HG02973 (cell line): ENCODE results near the gene SLC41A1.
"Not testable (repeated sequence)": the region's sequence is repeated elsewhere in the genome, so short reads cannot be mapped to it uniquely, and the experiment has no call there.

Source experiments
- ATAC-seq: cut with Tn5 transposase; IDR thresholded peaks from one replicate; pipeline ENCODE4 v1.9.1; 2021; ENCODE audit warnings: moderate library complexity; ENCODE audit not compliant: unreplicated experiment

Gene SLC41A1

DNA sequence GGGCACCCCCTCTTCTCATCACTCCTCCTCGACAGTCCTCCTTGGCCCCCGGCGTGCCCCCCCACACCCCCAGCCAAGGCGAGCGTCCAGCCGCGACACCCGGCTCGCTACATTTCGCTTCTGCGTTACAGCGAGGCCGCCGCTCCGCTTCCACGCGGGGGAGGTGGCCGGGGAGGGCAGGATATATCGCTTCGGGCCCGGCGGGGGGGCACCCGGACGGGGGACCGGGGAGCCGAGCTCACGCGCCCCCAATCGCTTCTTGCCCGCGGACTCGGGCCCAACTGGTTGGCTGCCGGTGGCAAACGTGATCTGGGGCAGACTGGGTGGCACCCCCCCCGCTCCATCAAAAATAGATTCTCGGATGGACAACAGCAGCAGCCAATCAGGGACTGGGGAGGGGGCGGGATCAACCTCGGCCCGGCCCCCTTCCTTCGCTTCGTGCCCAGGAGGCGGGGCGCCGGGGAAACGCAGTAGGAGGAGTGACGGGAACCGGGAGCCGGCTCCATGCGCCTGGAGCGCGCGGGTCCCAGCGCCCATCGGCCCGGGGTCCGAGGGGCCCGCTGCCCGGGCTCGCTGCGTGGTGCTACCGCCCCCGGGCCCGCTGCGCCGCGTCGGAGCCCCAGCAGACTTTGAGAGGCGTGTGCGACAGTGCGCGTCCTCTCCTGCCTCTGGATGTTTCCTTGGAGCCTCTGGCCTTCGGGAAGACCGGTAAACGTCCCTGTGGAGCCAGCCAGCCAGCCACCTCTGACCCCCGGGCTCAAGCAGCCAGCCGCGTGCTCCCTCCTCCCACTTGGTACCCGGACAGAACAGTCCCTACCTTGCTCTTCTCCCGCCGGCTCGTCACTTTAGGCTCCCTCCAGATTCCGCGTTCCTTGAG is at the start of gene SLC41A1:
SLC41A1 (minus strand) TSS at position 321 of the 877 bp plus-strand sequence. CDS start 2,757 bp downstream, outside the sequence.
- peak; percentile 63 for ATAC-seq

GRCh38 chr1:205861540-205861939 is 48.5 kb upstream of the SLC41A1 start:
- no peak for ATAC-seq

DNA sequence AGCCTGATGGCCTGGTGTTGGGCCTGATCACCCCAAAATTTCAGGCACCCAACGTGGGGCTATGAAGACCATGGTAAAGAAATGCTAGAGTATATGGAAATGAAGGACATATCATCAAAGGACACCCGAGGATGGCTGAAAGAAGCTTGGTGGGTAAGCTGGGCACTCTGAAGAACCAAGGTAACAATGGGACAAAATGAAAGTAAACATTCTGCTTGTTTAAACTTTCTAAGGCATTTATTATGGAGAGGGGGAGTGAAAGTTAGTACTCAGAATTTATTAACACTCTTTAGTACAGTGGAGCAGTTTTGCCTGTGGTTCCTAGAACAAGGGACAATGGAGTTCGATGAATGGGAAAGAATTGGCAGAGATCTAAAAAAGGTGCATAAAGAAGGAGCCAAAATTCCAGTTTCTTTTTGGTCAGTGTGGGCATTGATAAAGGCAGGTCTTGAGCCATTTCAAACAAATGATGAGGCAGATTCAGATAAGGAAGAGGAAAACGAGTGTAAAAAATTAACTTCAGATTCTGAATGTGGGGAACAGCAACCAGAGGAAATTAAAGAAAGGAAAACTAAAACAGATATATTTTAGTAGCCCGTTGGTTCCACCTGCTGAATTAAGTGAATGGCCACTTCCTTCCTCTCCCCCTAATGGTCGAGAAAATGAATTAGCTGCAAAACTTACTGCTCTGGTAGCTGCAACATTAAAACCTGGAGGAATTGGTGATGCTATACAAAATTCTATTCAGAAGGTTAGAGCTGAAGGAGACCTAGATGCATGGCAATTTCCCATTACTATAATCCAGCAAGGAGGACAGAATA is 45.4 kb upstream of the SLC41A1 start:
- no peak for ATAC-seq

- not testable (repeated sequence) for ATAC-seq
These were observed 44.5 kb upstream of the SLC41A1 start for GRCh38 chr1:205857501-205857900.

DNA sequence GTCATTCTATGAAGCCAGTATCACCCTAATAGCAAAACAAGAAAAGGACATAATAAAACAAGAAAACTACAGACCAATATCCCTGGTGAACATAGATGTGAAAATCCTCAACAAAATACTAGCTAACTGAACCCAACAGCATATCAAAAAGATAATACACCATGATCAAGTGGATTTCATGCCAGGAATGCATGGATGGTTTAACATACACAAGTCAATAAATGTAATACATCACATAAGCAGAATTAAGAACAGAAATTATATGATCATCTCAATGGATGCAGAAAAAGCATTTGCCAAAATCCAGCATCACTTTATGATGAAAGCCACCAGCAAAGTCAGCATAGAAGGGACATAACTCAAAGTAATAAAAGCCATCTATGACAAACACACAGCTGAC is 43.4 kb upstream of the SLC41A1 start:
- no peak for ATAC-seq

- no peak for ATAC-seq
These were observed 40.0 kb upstream of the SLC41A1 start for GRCh38 chr1:205852969-205853368.

- ATAC-seq, result no peak
These were observed 39.0 kb upstream of the SLC41A1 start for GRCh38 chr1:205851993-205852392.

DNA sequence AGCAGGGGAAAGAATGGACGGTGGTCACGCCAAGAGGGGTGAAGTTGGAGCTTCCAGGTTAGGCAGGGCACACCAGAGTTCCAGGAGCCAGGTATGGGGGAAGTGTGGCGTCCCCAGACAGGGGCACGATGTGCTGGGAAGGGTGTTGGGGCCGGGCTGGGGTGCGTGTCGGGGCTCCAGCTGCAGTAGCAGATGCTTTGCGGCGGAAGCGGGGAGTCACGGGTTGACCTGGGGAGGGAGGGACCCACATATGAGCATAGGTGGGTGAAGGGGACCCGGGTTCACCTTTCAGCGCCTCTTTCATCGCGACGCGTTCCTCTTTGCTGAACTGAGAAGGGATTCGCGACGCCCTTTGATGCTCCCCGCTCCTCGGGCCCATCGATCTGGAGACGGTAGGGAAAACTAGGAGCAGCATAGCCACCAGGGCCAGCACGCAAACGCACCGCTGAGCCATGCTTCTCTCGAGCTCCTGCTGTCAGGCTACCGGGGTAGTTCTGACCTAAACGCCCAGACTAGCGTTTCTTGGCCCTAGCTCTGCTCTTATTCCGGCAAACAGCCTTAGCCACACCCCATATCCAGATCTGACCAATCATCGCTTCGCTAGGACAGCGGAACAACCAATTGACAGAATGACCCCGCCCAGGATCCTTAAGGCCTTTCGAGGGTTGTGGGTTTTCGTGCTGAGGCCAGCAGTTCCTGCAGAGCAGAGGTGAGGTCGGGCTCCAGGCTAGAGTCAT is 36.8 kb upstream of the SLC41A1 start, which contains the start of gene PM20D1:
PM20D1 (minus strand) TSS at position 514 of the 737 bp plus-strand sequence; CDS start at position 454, 60 bp downstream.
- ATAC-seq, result peak; percentile 65

- no peak for ATAC-seq
These were observed 30.2 kb upstream of the SLC41A1 start for GRCh38 chr1:205843036-205843859.

- ATAC-seq, result no peak
These were observed 29.2 kb upstream of the SLC41A1 start for GRCh38 chr1:205842229-205842628.

DNA sequence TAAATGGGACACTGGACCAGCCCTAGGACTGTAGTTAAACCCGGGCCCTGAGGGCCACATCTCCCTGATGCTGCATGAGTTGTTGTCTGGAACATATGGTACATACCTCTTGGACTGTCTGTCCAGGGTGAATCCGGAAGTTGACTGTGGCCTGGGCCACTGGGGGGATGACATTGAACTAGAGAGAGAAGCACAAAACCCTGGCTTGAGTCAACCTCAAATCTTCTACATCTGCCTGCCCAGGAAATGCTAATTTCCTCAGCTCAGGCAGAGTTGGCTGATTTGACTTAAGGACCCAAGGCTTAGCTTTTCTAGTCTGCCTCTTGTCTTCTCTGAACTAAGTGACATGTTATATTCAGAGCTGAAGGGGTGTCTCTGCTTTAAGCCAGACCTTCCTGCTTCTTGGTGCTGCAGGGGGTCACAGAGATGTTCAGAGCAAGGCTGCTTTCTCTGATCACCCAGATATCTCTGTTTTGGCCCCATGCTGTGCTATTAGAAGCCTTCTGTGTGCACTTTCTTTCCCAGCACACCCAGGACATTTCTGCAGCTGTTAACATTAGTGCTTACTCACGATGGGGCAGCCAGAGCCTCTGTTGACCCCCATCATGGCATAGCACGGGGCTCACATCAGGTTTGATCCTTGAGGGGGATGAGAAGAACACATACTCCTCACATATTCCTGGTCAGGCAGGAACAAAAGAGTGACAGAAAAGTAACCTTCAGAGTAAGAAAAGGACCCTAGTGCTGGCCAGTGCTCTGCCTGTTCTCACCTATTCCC is 27.3 kb upstream of the SLC41A1 start:
- ATAC-seq, result no peak

DNA sequence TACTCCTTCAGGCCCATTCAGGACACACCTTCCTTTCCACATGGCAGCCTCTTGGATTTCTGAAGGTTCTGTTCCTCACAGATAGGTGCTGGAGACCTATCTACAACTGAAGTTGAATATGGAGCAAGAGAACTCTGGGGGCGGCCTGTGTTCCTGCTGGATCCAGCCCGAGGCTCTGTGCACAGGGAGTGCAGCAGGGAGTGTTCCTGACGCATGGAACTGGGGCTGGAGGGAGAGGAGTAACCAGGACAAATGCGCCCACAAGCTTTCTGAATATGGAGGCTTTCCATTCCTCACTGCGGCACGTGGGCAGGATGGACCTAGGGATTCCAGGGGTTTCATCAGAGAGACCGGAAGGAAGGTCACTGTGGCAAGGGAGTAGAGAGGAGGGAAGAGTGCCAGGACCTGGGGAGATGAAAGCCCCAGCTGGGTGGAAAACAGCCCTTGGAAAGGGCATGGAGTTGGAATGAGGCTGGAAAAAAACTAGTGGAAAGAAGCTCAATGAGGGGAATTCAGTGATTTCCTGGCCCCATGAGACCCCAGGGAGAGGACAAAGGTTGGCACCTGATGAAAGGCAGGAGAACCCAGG is 24.5 kb upstream of the SLC41A1 start:
- ATAC-seq, result no peak

DNA sequence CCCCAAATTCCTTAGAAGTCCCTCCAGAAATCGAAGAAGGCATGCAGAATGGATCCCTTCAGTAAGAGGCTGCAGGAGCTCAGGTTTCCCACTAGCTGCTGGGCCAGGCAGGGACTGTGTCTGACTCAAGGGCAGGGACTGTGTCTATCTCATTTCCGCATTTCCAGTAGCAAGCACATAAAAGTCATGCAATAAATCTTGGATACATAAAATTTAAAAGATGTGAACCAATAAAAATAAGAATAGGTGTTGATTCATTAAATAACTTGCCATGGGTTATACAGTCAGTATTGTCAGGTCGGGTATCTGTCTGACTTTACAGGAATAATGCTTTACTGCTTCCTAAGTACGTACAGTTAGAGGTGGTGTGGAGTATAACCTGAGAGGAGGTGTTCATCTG is 21.8 kb upstream of the SLC41A1 start:
- no peak for ATAC-seq

- no peak for ATAC-seq
These were observed 19.3 kb upstream of the SLC41A1 start for GRCh38 chr1:205832326-205832751.

DNA sequence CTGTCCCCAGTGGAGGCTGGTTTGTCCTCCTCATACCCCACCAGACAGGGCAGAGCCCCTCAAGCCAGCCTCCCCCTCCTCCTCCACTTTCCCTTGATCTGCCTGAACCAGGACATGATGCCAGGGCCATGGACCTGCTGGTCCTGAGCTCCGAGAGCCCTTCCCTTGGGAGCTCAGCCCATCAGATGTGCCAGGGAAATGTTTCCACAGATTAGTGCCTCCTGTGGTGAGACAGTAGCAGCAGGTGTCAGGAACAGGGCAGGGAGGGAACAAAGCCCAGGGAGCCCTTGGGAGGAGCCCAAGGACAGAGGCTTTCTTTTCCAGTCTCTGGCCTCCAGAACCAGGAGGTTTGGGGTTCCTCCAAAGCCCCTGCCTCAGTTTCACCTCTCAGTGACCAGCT is 14.6 kb upstream of the SLC41A1 start:
- ATAC-seq, result no peak

DNA sequence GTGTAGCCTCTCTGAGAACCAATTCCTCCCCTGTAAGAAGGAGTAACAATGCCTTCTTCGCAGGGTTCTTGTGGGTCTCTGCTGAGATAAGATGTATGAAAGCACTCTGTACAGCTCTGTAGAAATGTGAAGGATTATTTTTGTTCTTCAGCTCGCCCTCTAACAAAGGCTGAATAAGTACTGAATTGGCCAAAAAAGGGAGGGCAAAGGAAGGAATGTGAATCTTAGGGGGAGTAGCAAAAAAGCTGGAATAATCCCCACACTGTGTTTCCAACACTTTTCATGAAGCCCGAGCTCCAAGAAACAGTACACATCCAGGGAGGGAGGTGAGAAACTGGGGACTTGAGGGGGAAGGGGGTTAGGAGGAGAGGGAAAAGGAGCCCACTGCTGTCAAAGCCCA is 14.0 kb upstream of the SLC41A1 start:
- ATAC-seq, result no peak

DNA sequence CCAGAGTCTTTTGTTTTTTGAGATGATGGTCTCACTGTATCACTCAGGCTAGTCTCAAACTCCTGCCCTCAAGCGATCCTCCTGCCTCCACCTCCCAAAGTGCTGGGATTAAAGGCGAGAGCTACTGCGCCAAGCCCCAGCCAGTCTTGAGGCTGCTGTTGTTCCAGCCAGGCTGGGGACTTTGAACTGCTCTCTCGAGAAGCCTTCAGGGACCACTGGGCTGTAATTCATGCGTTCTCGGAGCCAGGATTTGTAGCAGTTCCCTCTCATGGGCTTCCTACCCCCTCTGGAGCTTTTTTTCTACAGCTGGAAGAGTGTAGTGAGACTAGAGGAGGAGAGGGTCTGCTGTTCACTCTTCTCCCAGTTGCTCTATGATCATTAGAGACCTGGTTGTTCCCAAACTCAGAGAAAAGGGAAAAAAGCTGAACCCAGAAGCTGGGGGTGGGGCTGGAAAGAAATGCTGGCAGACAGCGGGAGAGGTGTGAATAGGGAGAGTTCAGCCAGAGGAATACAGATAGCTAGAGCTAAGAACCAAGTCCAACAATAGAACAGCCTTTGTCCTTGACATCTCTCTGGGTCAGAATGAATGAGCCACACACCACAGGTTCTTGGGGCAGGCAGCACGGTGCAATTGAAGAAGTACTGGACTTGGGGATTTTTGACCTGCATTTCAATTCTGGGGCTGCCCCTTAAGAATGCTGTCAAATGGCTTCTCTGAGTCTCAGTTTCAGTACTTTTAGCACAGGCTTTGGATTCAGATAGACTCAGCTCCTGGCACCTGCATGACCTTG is 13.2 kb upstream of the SLC41A1 start:
- ATAC-seq, result no peak

- ATAC-seq, result no peak
These were observed 11.2 kb upstream of the SLC41A1 start for GRCh38 chr1:205824180-205824579.
